ENCODE results near the gene KLHL17. TPM values are rescaled to one million over a fixed set of nuclear protein-coding genes. Genes with fewer than 3 reads are reported as not detected.

KLHL17 gene
- total and polyA plus RNA-seq, 10 donors = 12.0 to 31.6 (median 18.8) TPM

- TF ChIP-seq CTCF (IDR thresholded peaks at IDR 0.05 in 8 of 11, conservative IDR thresholded peaks at IDR 0.05 in 3 of 11) (no peak), POLR2AphosphoS5 (IDR thresholded peaks at IDR 0.05) (no peak), POLR2A (IDR thresholded peaks at IDR 0.05) (no peak)
- DNase-seq = no peak
- H3K27me3 ChIP-seq (replicated peaks in 1 of 7) = peaks cover 11 to 94% (median 81%) of the 10 kb centered on the region in 7 donors
Measured at GRCh38 chr1:939511-940106, 20.8 kb upstream of the KLHL17 start.

GRCh38 chr1:940107-941014 is 20.0 kb upstream of the KLHL17 start:
- Histone ChIP-seq H3K27me3 (replicated peaks in 1 of 7) (peaks cover 11 to 87% (median 75%) of the 10 kb centered on the region in 7 donors), H3K9me3 (no peaks in the 10 kb centered on the region), H3K4me3 (peak overlapping the region; percentile 13 to 70 (median 40)), H3K27ac (peak overlapping the region in 7 of 8 donors; percentile 41 to 85 (median 82)), H3K36me3 (peaks cover 0 to 19% (median 14%) of the 10 kb centered on the region in 6 donors), H3K4me1 (peaks cover 21 to 82% (median 54%) of the 10 kb centered on the region in 6 donors)
- no peak for DNase-seq
- intact Hi-C loops (cut with DNase I; ENCODE audit: low total_unique reads) = no loop called here
- 0 to 1% (median 1%) methylated on average over 32 to 86 of the region's 86 CpGs for WGBS, 5 donors
- TF ChIP-seq CTCF (IDR thresholded peaks at IDR 0.05 in 8 of 11, conservative IDR thresholded peaks at IDR 0.05 in 3 of 11) = no peak
- TF ChIP-seq POLR2AphosphoS5 (IDR thresholded peaks at IDR 0.05) = peak in 1 of 3 donors; percentile 39
- TF ChIP-seq POLR2A (IDR thresholded peaks at IDR 0.05) = no peak

More at GRCh38 chr1:939511-940106, 20.8 kb upstream of the KLHL17 start:
- peaks cover 0 to 11% (median 6%) of the 10 kb centered on the region in 6 donors for H3K36me3 ChIP-seq
- intact Hi-C loops (cut with DNase I; ENCODE audit: low total_unique reads) = no loop called here
- 24 to 40% (median 34%) methylated on average over 7 to 21 of the region's 21 CpGs for WGBS, 5 donors
- H3K4me1 ChIP-seq = peaks cover 21 to 81% (median 53%) of the 10 kb centered on the region in 6 donors
- H3K4me3 ChIP-seq = peak overlapping the region in 4 of 8 donors; percentile 40 to 70 (median 44)
- H3K9me3 ChIP-seq = no peaks in the 10 kb centered on the region
- H3K27ac ChIP-seq = peak overlapping the region in 5 of 8 donors; percentile 28 to 85 (median 77)

GRCh38 chr1:941015-941587 is 19.3 kb upstream of the KLHL17 start:
- WGBS, 5 donors = 0 to 4% (median 3%) methylated on average over 2 to 36 of the region's 36 CpGs
- H3K4me1 ChIP-seq = peaks cover 21 to 81% (median 53%) of the 10 kb centered on the region in 6 donors
- H3K36me3 ChIP-seq = peaks cover 0 to 26% (median 21%) of the 10 kb centered on the region in 6 donors
- peak overlapping the region in 7 of 8 donors; percentile 41 to 85 (median 82) for H3K27ac ChIP-seq
- TF ChIP-seq CTCF (IDR thresholded peaks at IDR 0.05 in 8 of 11, conservative IDR thresholded peaks at IDR 0.05 in 3 of 11) = no peak
- no peak for TF ChIP-seq POLR2A (IDR thresholded peaks at IDR 0.05)
- TF ChIP-seq POLR2AphosphoS5 (IDR thresholded peaks at IDR 0.05) = no peak
- peak overlapping the region; percentile 16 to 70 (median 40) for H3K4me3 ChIP-seq
- intact Hi-C loops (cut with DNase I; ENCODE audit: low total_unique reads) = no loop called here
- no peak for DNase-seq
- H3K27me3 ChIP-seq (replicated peaks in 1 of 7) = peaks cover 11 to 79% (median 68%) of the 10 kb centered on the region in 7 donors
- H3K9me3 ChIP-seq = no peaks in the 10 kb centered on the region

Measured in spleen (tissue), 11 donors.